K562 (cell line): ENCODE results near the gene CDCA7L. TPM values are rescaled to one million over a fixed set of nuclear protein-coding genes. Genes with fewer than 3 reads are reported as not detected.

Experiments
- ATAC-seq: fragments of 200-7000 bp; cut with Tn5 transposase; 3 replicates; pipeline ENCODE4 v1.9.1; 2020; ENCODE audit warnings: moderate library complexity
- BruUV-seq: library from RNA; stranded (reverse); fragments of 400-500 nt; replicated peaks from 2 replicates; lab custom pipeline; 2021; lab: Mats Ljungman, UMichigan
- CTCF ChIA-PET: fragments of 300-600 bp; formaldehyde crosslinking; extraction: SDS; loops from one replicate; lab custom pipeline; 2021; ENCODE audit warnings: low intra/inter-chr PET ratio; lab: Yijun Ruan, JAX
- POLR2A ChIA-PET: fragments of 300-600, 350-650 bp; sonication (Branson Sonifier 250); formaldehyde crosslinking; extraction: SDS; loops from one replicate; lab custom pipeline; 2021; ENCODE audit warnings: antibody characterized with exemption, inconsistent platforms; lab: Yijun Ruan, JAX
- DNase-seq, 4 experiments: peaks; one replicate each; pipeline versions ENCODE4 v3.0.0 to v3.0.0-alpha.2; 2011 to 2018; ENCODE audit warnings: low spot score in 3 of 4, mixed read lengths in 3 of 4; ENCODE audit errors: extremely low read depth in 1 of 4
- FAIRE-seq: peaks from 2 replicates; lab custom pipeline; 2011; peaks lifted over from hg19 to GRCh38; lab: Jason Lieb, UNC
- H2AFZ ChIP-seq: 2 replicates; pipeline ENCODE4 v1.6.0; 2011; ENCODE audit warnings: low read depth, low read length, control low read depth, inconsistent platforms
- H3K27ac ChIP-seq: fragments of 200-600 bp; 3 replicates; pipeline ENCODE4 v1.8.0; 2011; ENCODE audit warnings: low read depth, mild to moderate bottlenecking, control low read depth, inconsistent platforms, low read length, moderate library complexity, mixed read lengths; ENCODE audit errors: extremely low read depth
- H3K27me3 ChIP-seq, 2 experiments: fragments of 300-600 bp in 1 of 2; 2 replicates in 1 of 2; 3 replicates in 1 of 2; pipeline versions ENCODE4 v1.6.0 to v1.8.0; 2011; ENCODE audit warnings: inconsistent platforms in 2 of 2, low read length in 2 of 2, mild to moderate bottlenecking in 1 of 2, mixed read lengths in 1 of 2, moderate library complexity in 1 of 2; ENCODE audit not compliant: control insufficient read depth in 2 of 2, insufficient read depth in 2 of 2
- H3K36me3 ChIP-seq: fragments of 300-600 bp; 3 replicates; pipeline ENCODE4 v1.8.0; 2011; ENCODE audit warnings: mild to moderate bottlenecking, low read length, inconsistent platforms; ENCODE audit not compliant: control insufficient read depth, insufficient read depth
- H3K4me1 ChIP-seq, 2 experiments: fragments of 200-600 bp in 1 of 2; replicated peaks in 1 of 2; 2 replicates in 1 of 2; 3 replicates in 1 of 2; pipeline versions ENCODE4 v1.5.1 to v1.8.0; 2011; ENCODE audit warnings: inconsistent platforms in 2 of 2, low read length in 2 of 2, mild to moderate bottlenecking in 1 of 2, mixed read lengths in 1 of 2, moderate library complexity in 1 of 2; ENCODE audit not compliant: control insufficient read depth in 2 of 2, insufficient read depth in 2 of 2
- H3K4me2 ChIP-seq: 2 replicates; pipeline ENCODE4 v1.6.1; 2011; ENCODE audit warnings: low read length, control low read depth, inconsistent platforms, mixed read lengths; ENCODE audit not compliant: insufficient read depth
- H3K4me3 ChIP-seq: fragments of 200-600 bp; sonication (generic), shearing (Covaris generic); 2 replicates; pipeline ENCODE4 v1.5.1; 2016; ENCODE audit warnings: control low read depth, inconsistent platforms
- H3K79me2 ChIP-seq: fragments of 200-600 bp; 3 replicates; pipeline ENCODE4 v1.8.0; 2011; ENCODE audit warnings: low read length, inconsistent platforms; ENCODE audit not compliant: control insufficient read depth, insufficient read depth
- H3K9ac ChIP-seq, 2 experiments: 2 replicates each; pipeline versions ENCODE4 v1.6.0 to v1.6.1; 2011; ENCODE audit warnings: low read depth in 2 of 2, low read length in 2 of 2, control low read depth in 1 of 2, inconsistent platforms in 1 of 2, mild to moderate bottlenecking in 1 of 2, mixed read lengths in 1 of 2; ENCODE audit not compliant: insufficient read depth in 1 of 2
- H3K9me1 ChIP-seq: one replicate; pipeline ENCODE4 v1.6.0; 2011; ENCODE audit warnings: inconsistent platforms, mild to moderate bottlenecking, low read length, moderate library complexity; ENCODE audit not compliant: control insufficient read depth, insufficient read depth
- H3K9me3 ChIP-seq: replicated peaks from 2 replicates; pipeline ENCODE4 v1.5.1; 2011; ENCODE audit warnings: low read depth, low read length, inconsistent platforms; ENCODE audit not compliant: control insufficient read depth, insufficient read depth
- H4K20me1 ChIP-seq: replicated peaks from 2 replicates; pipeline ENCODE4 v1.6.1; 2011; ENCODE audit warnings: low read length, inconsistent platforms, mixed read lengths; ENCODE audit not compliant: control insufficient read depth, insufficient read depth
- ATF7 ChIP-seq: fragments of 450-650 bp; IDR thresholded peaks from 2 replicates; pipeline ENCODE4 v1.7.1; 2014; ENCODE audit warnings: mild to moderate bottlenecking, moderate library complexity
- FOXP4 ChIP-seq: sonication (generic); formaldehyde crosslinking; IDR thresholded peaks from 2 replicates; pipeline ENCODE4 v1.8.0; 2022; ENCODE audit warnings: mild to moderate bottlenecking, missing genetic modification reagents, borderline replicate concordance
- ILF3 ChIP-seq: fragments of 450-650 bp; IDR thresholded peaks from 2 replicates; pipeline ENCODE4 v1.6.1; 2018; ENCODE audit warnings: antibody characterized with exemption, mild to moderate bottlenecking, moderate library complexity, borderline replicate concordance
- XRCC5 ChIP-seq: fragments of 200-400 bp; formaldehyde crosslinking; IDR thresholded peaks from 2 replicates; pipeline ENCODE4 v1.6.1; 2017; ENCODE audit warnings: low read depth, mild to moderate bottlenecking, low read length
- ZBTB43 ChIP-seq: sonication (generic); formaldehyde crosslinking; IDR thresholded peaks from 2 replicates; pipeline ENCODE4 v1.8.0; 2023; ENCODE audit warnings: mild to moderate bottlenecking, missing genetic modification reagents
- ZNF584 ChIP-seq: fragments of 200-800 bp; sonication (Bioruptor generic); IDR thresholded peaks from 2 replicates; pipeline ENCODE4 v1.6.1; 2016; ENCODE audit warnings: low read depth, mild to moderate bottlenecking, missing genetic modification characterization, missing compliant biosample characterization
- ZNF77 ChIP-seq: fragments of 250-450 bp; sonication (Bioruptor Pico); IDR thresholded peaks from 2 replicates; pipeline ENCODE4 v1.5.0; 2020
- WGBS: fragments of 100-300 bp; shearing (Covaris generic); methylation state at CpG from one replicate; pipeline ENCODE4 v1.1.6; 2016; ENCODE audit warnings: low coverage, mixed read lengths; ENCODE audit not compliant: insufficient coverage; ENCODE audit errors: missing lambda C conversion rate; 5-methylcytosine and 5-hydroxymethylcytosine counted together
- in situ Hi-C: fragments of 300-500 bp; cut with MboI; formaldehyde crosslinking; loops from 4 replicates; pipeline ENCODE4 v1.15.0; 2018; ENCODE audit warnings: inconsistent platforms, mixed read lengths
- intact Hi-C: fragments of 100-400 bp; cut with micrococcal nuclease; formaldehyde crosslinking; loops from 2 replicates; pipeline ENCODE4 v1.14.2; 2022
- polyA plus RNA-seq, 8 experiments: library from polyadenylated mRNA; depleted of rRNA in 4 of 8; stranded (reverse) in 5 of 8; unstranded in 3 of 8; fragments of >200 nt; fragmentation: Nextera tagmentation in 2 of 8; fragmentation: Illumina TruSeq in 1 of 8; extraction: Ambion mirVana in 2 of 8; extraction: Trizol in 1 of 8; gene quantifications; 2 replicates each; pipeline versions ENCODE4 v1.2.1 to v1.2.3, GENCODE V29; 2011 to 2014; ENCODE audit warnings: inconsistent platforms in 1 of 8, missing spikeins in 1 of 8
- total RNA-seq, 7 experiments: library from RNA; depleted of rRNA in 6 of 7; stranded (reverse); fragments of >200 nt in 6 of 7; fragmentation: Illumina TruSeq in 2 of 7; extraction: Trizol in 2 of 7; gene quantifications; 2 replicates each; pipeline versions ENCODE4 v1.2.1 to v1.2.3, GENCODE V29; 2011 to 2021; ENCODE audit warnings: low replicate concordance in 1 of 7

The CDCA7L gene
- total and polyA plus RNA-seq, 9 of the 15 experiments (the other 6 are each of a cell fraction or from before 2014, with no cell fraction given), result 1.9 to 32.4 (median 3.1) TPM

GRCh38 chr7:21971780-21972396, 26.2 kb upstream of the CDCA7L start:
- H3K27ac ChIP-seq, result no peak overlapping the region
- peaks cover 5 to 10% of the 10 kb centered on the region in 2 experiments; a peak in 3 of 5 replicates for H3K27me3 ChIP-seq
- in situ Hi-C loops (no loop called here), intact Hi-C loops (no loop called here)
- FAIRE-seq (no peak), DNase-seq (no peak), ATAC-seq (no peak)
- no peak overlapping the region for H3K9ac ChIP-seq
- H3K9me1 ChIP-seq, result no peaks in the 10 kb centered on the region
- POLR2A ChIA-PET, result interaction anchor here (0.8 kb wide), 1 partner anchor 11 kb away, joined by 3 read pairs; no protein-coding TSS in a partner anchor
- no peak for TF ChIP-seq ATF7
- no peak for TF ChIP-seq XRCC5
- no peak for TF ChIP-seq ZNF584 (CRISPR knock-in tag)
- TF ChIP-seq ZNF77 (CRISPR knock-in tag), result no peak
- TF ChIP-seq ZBTB43 (CRISPR knock-in tag), result no peak
- TF ChIP-seq FOXP4 (CRISPR knock-in tag), result no peak
- no peak for TF ChIP-seq ILF3
- no peaks in the 10 kb centered on the region for H4K20me1 ChIP-seq
- H3K79me2 ChIP-seq, result no peaks in the 10 kb centered on the region
- CTCF ChIA-PET, result no interaction called here
- no peaks in the 10 kb centered on the region for H3K36me3 ChIP-seq
- WGBS, result 4% methylated on average over 6 of the region's 6 CpGs
- 0 out of 2 replicates have a peak, but pooled peaks cover 1% of the 10 kb centered on the region for H3K9me3 ChIP-seq
- no peak overlapping the region for H3K4me2 ChIP-seq
- H3K4me1 ChIP-seq, result no peaks in the 10 kb centered on the region
- BruUV-seq, result no TSS peak
- no peak overlapping the region for H2AFZ ChIP-seq
- no peak overlapping the region for H3K4me3 ChIP-seq
